Liver (tissue), 3 donors: ENCODE results near the gene MYO16.

Source experiments
- EGR1 ChIP-seq, 2 donors: IDR thresholded peaks; 2 replicates each; pipeline ENCODE4 v1.6.1; 2016 to 2018; ENCODE audit warnings: antibody characterized with exemption in 2 of 2, low read depth in 2 of 2
- FOXA1 ChIP-seq: IDR thresholded peaks from 2 replicates; pipeline ENCODE4 v1.6.1; 2016; ENCODE audit warnings: antibody characterized with exemption
- JUND ChIP-seq, 2 donors: IDR thresholded peaks; 2 replicates each; pipeline ENCODE4 v1.6.1; 2016; ENCODE audit warnings: antibody characterized with exemption in 2 of 2
- RAD21 ChIP-seq, 2 donors: IDR thresholded peaks; 2 replicates each; pipeline ENCODE4 v1.6.1; 2016; ENCODE audit warnings: antibody characterized with exemption in 2 of 2, mild to moderate bottlenecking in 2 of 2
- RXRA ChIP-seq, 2 donors: IDR thresholded peaks; 2 replicates each; pipeline ENCODE4 v1.6.1; 2017 to 2018; ENCODE audit warnings: antibody characterized with exemption in 2 of 2, mild to moderate bottlenecking in 1 of 2
- SP1 ChIP-seq: IDR thresholded peaks from 2 replicates; pipeline ENCODE4 v1.6.1; 2018; ENCODE audit warnings: antibody characterized with exemption, mild to moderate bottlenecking
- ZBTB33 ChIP-seq: IDR thresholded peaks from 2 replicates; pipeline ENCODE4 v1.6.1; 2016; ENCODE audit warnings: antibody characterized with exemption
- TF ChIP-seq, protein P1 (sequence below): fragments of 150-350 bp; IDR thresholded peaks from 2 replicates; pipeline ENCODE4 v1.5.1; 2017; ENCODE audit warnings: improper control_type of control experiment, low read depth, low read length; ENCODE audit not compliant: missing input control
- TF ChIP-seq, protein P2 (sequence below): IDR thresholded peaks from 2 replicates; pipeline ENCODE4 v1.6.1; 2016; ENCODE audit warnings: antibody characterized with exemption
- donor health status: healthy.
- donor health status: healthy.

DNA sequence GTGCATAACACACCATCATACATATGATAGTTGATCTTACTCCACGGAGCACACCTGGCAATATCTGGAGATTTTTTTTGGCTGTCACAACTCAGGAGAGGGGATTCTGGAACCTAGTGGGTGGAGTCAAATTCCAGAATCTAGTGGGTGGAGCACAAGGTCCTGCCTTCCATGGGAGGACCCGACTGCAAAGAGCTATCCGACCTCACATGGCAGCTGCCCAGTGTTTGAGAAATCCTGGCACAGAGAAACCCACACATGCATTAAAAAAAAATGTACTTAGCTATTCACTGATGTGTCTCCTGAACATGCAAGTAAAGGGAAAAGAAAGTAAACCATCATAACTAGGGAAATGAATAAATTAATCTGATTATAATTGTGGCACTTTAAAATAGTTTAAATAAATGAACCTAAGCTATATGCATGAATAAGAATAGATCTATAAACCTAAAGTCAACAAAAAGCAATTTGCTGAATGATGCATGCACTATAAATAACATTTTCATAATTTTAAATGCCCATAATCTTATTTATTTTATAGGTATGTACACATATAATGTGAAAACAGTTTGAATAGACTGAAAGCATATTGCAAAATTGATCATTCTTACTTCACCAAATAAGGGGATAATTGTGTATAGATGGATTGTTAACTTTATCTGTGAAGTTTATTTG, 300.3 kb downstream of the MYO16 start:
- TF ChIP-seq SP1 (no peak), JUND (IDR thresholded peaks at IDR 0.05) (no peak), EGR1 (IDR thresholded peaks at IDR 0.05; ENCODE audit: low read depth in 2 of 2) (no peak), FOXA1 (no peak), RXRA (IDR thresholded peaks at IDR 0.05) (no peak), ZBTB33 (no peak), RAD21 (IDR thresholded peaks at IDR 0.05) (no peak)
- TF ChIP-seq, protein P1, sequence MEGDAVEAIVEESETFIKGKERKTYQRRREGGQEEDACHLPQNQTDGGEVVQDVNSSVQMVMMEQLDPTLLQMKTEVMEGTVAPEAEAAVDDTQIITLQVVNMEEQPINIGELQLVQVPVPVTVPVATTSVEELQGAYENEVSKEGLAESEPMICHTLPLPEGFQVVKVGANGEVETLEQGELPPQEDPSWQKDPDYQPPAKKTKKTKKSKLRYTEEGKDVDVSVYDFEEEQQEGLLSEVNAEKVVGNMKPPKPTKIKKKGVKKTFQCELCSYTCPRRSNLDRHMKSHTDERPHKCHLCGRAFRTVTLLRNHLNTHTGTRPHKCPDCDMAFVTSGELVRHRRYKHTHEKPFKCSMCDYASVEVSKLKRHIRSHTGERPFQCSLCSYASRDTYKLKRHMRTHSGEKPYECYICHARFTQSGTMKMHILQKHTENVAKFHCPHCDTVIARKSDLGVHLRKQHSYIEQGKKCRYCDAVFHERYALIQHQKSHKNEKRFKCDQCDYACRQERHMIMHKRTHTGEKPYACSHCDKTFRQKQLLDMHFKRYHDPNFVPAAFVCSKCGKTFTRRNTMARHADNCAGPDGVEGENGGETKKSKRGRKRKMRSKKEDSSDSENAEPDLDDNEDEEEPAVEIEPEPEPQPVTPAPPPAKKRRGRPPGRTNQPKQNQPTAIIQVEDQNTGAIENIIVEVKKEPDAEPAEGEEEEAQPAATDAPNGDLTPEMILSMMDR = no peak
- TF ChIP-seq, protein P2, sequence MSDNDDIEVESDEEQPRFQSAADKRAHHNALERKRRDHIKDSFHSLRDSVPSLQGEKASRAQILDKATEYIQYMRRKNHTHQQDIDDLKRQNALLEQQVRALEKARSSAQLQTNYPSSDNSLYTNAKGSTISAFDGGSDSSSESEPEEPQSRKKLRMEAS = no peak
